Activated effector memory CD4-positive, alpha-beta T cell treated with anti-CD3 and anti-CD28 coated beads, Interleukin-2, amount 50 U/mL, for 16 hours (primary cell): ENCODE data around the gene SCRN3.
"Not testable (repeated sequence)": the region's sequence is repeated elsewhere in the genome, so short reads cannot be mapped to it uniquely, and the experiment has no call there.

ENCODE experiments used
- DNase-seq: peaks from one replicate; pipeline ENCODE4 v3.0.0-alpha.2; 2020

The SCRN3 gene

GRCh38 chr2:174395284-174395968 lies at the start of gene SCRN3:
Gene SCRN3 (plus strand): TSS chr2:174395730. CDS start chr2:174398284, 2,554 bp downstream.
- peak; percentile 92 for DNase-seq

- no peak for DNase-seq
Measured at GRCh38 chr2:174350018-174350417, 45.5 kb upstream of the SCRN3 start.

- DNase-seq, result no peak
Measured at GRCh38 chr2:174350593-174351181, 44.8 kb upstream of the SCRN3 start.

- no peak for DNase-seq
Measured at GRCh38 chr2:174353004-174353403, 42.5 kb upstream of the SCRN3 start.

GRCh38 chr2:174356347-174356746 lies 39.2 kb upstream of the SCRN3 start:
- no peak for DNase-seq

GRCh38 chr2:174359663-174360062 lies 35.9 kb upstream of the SCRN3 start:
- not testable (repeated sequence) for DNase-seq

GRCh38 chr2:174362949-174363348 lies 32.6 kb upstream of the SCRN3 start:
- no peak for DNase-seq

- not testable (repeated sequence) for DNase-seq
Measured at GRCh38 chr2:174363492-174364225, 31.9 kb upstream of the SCRN3 start.

- no peak for DNase-seq
Measured at GRCh38 chr2:174364628-174365027, 30.9 kb upstream of the SCRN3 start.

GRCh38 chr2:174365571-174365970 lies 30.0 kb upstream of the SCRN3 start:
- DNase-seq, result no peak

GRCh38 chr2:174368691-174369090 lies 26.8 kb upstream of the SCRN3 start:
- DNase-seq, result no peak

GRCh38 chr2:174376967-174377366 lies 18.6 kb upstream of the SCRN3 start:
- no peak for DNase-seq

GRCh38 chr2:174383796-174384195 lies 11.7 kb upstream of the SCRN3 start:
- DNase-seq, result no peak

GRCh38 chr2:174385201-174385600 lies 10.3 kb upstream of the SCRN3 start:
- no peak for DNase-seq

GRCh38 chr2:174388706-174389105 lies 6.8 kb upstream of the SCRN3 start:
- not testable (repeated sequence) for DNase-seq

- no peak for DNase-seq
Measured at GRCh38 chr2:174389542-174389941, 6.0 kb upstream of the SCRN3 start.

GRCh38 chr2:174390303-174390702 lies 5.2 kb upstream of the SCRN3 start:
- not testable (repeated sequence) for DNase-seq

GRCh38 chr2:174392706-174393105 lies 2.8 kb upstream of the SCRN3 start:
- DNase-seq, result no peak

- DNase-seq, result peak; percentile 64
Measured at GRCh38 chr2:174395969-174396630, 570 bp downstream of the SCRN3 start.

- DNase-seq, result no peak
Measured at GRCh38 chr2:174397773-174398172, 2.2 kb downstream of the SCRN3 start.

GRCh38 chr2:174399171-174399570 lies 3.6 kb downstream of the SCRN3 start:
- no peak for DNase-seq

- no peak for DNase-seq
Measured at GRCh38 chr2:174400853-174401252, 5.3 kb downstream of the SCRN3 start.

- no peak for DNase-seq
Measured at GRCh38 chr2:174403628-174404027, 8.1 kb downstream of the SCRN3 start.
